Glutamatergic neuron (in vitro differentiated cells): ENCODE measurements around the gene SEC22A. TPM values are rescaled to one million over a fixed set of nuclear protein-coding genes. Genes with fewer than 3 reads are reported as not detected.
A peak's percentile ranks its signal among the peaks of the same experiment; 100 is the strongest.

Source experiments
- DNase-seq: peaks from one replicate; pipeline ENCODE4 v3.0.0; 2022
- H3K27ac Mint-ChIP-seq: one replicate; pipeline ENCODE4 v1.8.0; 2020; ENCODE audit warnings: mild to moderate bottlenecking, mixed read lengths, inconsistent platforms; ENCODE audit not compliant: unreplicated experiment
- H3K27me3 Mint-ChIP-seq: one replicate; pipeline ENCODE4 v1.8.0; 2020; ENCODE audit warnings: mild to moderate bottlenecking, moderate library complexity, mixed read lengths, inconsistent platforms; ENCODE audit not compliant: unreplicated experiment
- H3K36me3 Mint-ChIP-seq: one replicate; pipeline ENCODE4 v1.8.0; 2020; ENCODE audit warnings: mild to moderate bottlenecking, mixed read lengths, inconsistent platforms; ENCODE audit not compliant: unreplicated experiment
- H3K4me1 Mint-ChIP-seq: one replicate; pipeline ENCODE4 v1.8.0; 2020; ENCODE audit warnings: mild to moderate bottlenecking, low read depth, mixed read lengths, inconsistent platforms; ENCODE audit not compliant: unreplicated experiment
- H3K4me3 Mint-ChIP-seq: one replicate; pipeline ENCODE4 v1.8.0; 2020; ENCODE audit warnings: mild to moderate bottlenecking, mixed read lengths, inconsistent platforms; ENCODE audit not compliant: unreplicated experiment
- H3K9me3 Mint-ChIP-seq: one replicate; pipeline ENCODE4 v1.8.0; 2020; ENCODE audit warnings: mild to moderate bottlenecking, moderate library complexity, mixed read lengths, inconsistent platforms; ENCODE audit not compliant: unreplicated experiment
- CTCF ChIP-seq: fragments of 200-600 bp; sonication (generic); IDR thresholded peaks from one replicate; pipeline ENCODE4 v1.5.0; 2021; ENCODE audit not compliant: partially characterized antibody, unreplicated experiment
- total RNA-seq: library from RNA; stranded (reverse); fragmentation: NEBNext Ultra II Directional; extraction: Animal tissue kit (Norgen Biotek cat#: 25700); gene quantifications from one replicate; pipeline ENCODE4 v1.2.1, GENCODE V29; 2021; ENCODE audit not compliant: unreplicated experiment

Gene SEC22A
- total RNA-seq, 1 donor from 2014 or later, result 14.6 TPM

- no peak for DNase-seq
- no peak for TF ChIP-seq CTCF
- Mint-ChIP-seq H3K4me1 (peaks cover 5% of the 10 kb centered on the region), H3K9me3 (peaks cover 2% of the 10 kb centered on the region), H3K27me3 (no peaks in the 10 kb centered on the region), H3K27ac (no peak overlapping the region), H3K4me3 (no peak overlapping the region), H3K36me3 (peaks cover 13% of the 10 kb centered on the region)
These were observed 21.0 kb upstream of the SEC22A start for GRCh38 chr3:123180791-123181190.

- H3K27me3 Mint-ChIP-seq, result no peaks in the 10 kb centered on the region
- peaks cover 5% of the 10 kb centered on the region for H3K4me1 Mint-ChIP-seq
- H3K27ac Mint-ChIP-seq, result no peak overlapping the region
- no peak for TF ChIP-seq CTCF
- peaks cover 2% of the 10 kb centered on the region for H3K9me3 Mint-ChIP-seq
- no peak for DNase-seq
- no peak overlapping the region for H3K4me3 Mint-ChIP-seq
- peaks cover 13% of the 10 kb centered on the region for H3K36me3 Mint-ChIP-seq
These were observed 15.0 kb upstream of the SEC22A start for GRCh38 chr3:123186695-123187094.

GRCh38 chr3:123188058-123188457, 13.7 kb upstream of the SEC22A start:
- TF ChIP-seq CTCF, result no peak
- H3K27ac Mint-ChIP-seq, result no peak overlapping the region
- no peak overlapping the region for H3K4me3 Mint-ChIP-seq
- no peaks in the 10 kb centered on the region for H3K9me3 Mint-ChIP-seq
- H3K36me3 Mint-ChIP-seq, result peaks cover 2% of the 10 kb centered on the region
- H3K27me3 Mint-ChIP-seq, result no peaks in the 10 kb centered on the region
- DNase-seq, result no peak
- H3K4me1 Mint-ChIP-seq, result peaks cover 5% of the 10 kb centered on the region

GRCh38 chr3:123193448-123194101, 8.2 kb upstream of the SEC22A start:
- no peaks in the 10 kb centered on the region for H3K36me3 Mint-ChIP-seq
- H3K27me3 Mint-ChIP-seq, result peaks cover 2% of the 10 kb centered on the region
- TF ChIP-seq CTCF, result no peak
- H3K27ac Mint-ChIP-seq, result no peak overlapping the region
- H3K9me3 Mint-ChIP-seq, result no peaks in the 10 kb centered on the region
- no peak for DNase-seq
- H3K4me1 Mint-ChIP-seq, result no peaks in the 10 kb centered on the region
- no peak overlapping the region for H3K4me3 Mint-ChIP-seq

GRCh38 chr3:123194552-123194951, 7.2 kb upstream of the SEC22A start:
- no peak overlapping the region for H3K4me3 Mint-ChIP-seq
- peaks cover 2% of the 10 kb centered on the region for H3K27me3 Mint-ChIP-seq
- no peaks in the 10 kb centered on the region for H3K4me1 Mint-ChIP-seq
- no peaks in the 10 kb centered on the region for H3K36me3 Mint-ChIP-seq
- peak; percentile 27 for TF ChIP-seq CTCF
- DNase-seq, result peak; percentile 65
- no peak overlapping the region for H3K27ac Mint-ChIP-seq
- H3K9me3 Mint-ChIP-seq, result no peaks in the 10 kb centered on the region
